WTC11 (cell line): Measurements from ENCODE around the gene VEPH1.

Experiments used
- TEAD4 ChIP-seq: sonication (generic); formaldehyde crosslinking; IDR thresholded peaks from 2 replicates; pipeline ENCODE4 v1.8.0; 2022; ENCODE audit warnings: mild to moderate bottlenecking, missing genetic modification reagents
- TF ChIP-seq, protein P1 (sequence below): fragments of 200-600 bp; IDR thresholded peaks from 2 replicates; pipeline ENCODE4 v1.8.0; 2022; ENCODE audit warnings: antibody characterized with exemption
- TF ChIP-seq, protein P2 (sequence below): sonication (generic); formaldehyde crosslinking; IDR thresholded peaks from 2 replicates; pipeline ENCODE4 v1.8.1; 2022; ENCODE audit warnings: low read depth, mild to moderate bottlenecking, moderate library complexity, missing genetic modification reagents, borderline replicate concordance
- TF ChIP-seq, protein P3 (sequence below): sonication (generic); formaldehyde crosslinking; IDR thresholded peaks from 2 replicates; pipeline ENCODE4 v1.8.1; 2023; ENCODE audit warnings: mild to moderate bottlenecking, missing genetic modification reagents

DNA sequence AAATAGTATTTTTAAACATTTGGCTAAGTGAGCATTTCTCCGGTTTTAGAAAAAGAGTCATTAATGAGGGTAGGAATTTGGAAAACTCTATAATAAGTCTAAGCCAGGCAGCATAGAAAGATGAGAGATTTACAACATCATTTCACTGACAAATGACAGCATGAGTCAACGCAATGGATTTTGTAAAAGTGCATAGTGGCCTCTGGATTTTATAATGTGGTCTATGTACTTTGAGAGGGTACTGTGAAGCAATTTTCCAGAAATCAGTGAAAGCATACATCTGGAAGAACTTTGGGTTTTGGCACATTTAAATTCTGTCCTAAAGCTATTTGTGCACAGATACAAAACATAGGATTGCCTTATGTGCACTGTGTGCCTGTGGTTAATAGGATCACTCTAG lies 212.4 kb downstream of the VEPH1 start:
- TF ChIP-seq, protein P1, sequence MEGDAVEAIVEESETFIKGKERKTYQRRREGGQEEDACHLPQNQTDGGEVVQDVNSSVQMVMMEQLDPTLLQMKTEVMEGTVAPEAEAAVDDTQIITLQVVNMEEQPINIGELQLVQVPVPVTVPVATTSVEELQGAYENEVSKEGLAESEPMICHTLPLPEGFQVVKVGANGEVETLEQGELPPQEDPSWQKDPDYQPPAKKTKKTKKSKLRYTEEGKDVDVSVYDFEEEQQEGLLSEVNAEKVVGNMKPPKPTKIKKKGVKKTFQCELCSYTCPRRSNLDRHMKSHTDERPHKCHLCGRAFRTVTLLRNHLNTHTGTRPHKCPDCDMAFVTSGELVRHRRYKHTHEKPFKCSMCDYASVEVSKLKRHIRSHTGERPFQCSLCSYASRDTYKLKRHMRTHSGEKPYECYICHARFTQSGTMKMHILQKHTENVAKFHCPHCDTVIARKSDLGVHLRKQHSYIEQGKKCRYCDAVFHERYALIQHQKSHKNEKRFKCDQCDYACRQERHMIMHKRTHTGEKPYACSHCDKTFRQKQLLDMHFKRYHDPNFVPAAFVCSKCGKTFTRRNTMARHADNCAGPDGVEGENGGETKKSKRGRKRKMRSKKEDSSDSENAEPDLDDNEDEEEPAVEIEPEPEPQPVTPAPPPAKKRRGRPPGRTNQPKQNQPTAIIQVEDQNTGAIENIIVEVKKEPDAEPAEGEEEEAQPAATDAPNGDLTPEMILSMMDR, result no peak
- TF ChIP-seq, protein P2, sequence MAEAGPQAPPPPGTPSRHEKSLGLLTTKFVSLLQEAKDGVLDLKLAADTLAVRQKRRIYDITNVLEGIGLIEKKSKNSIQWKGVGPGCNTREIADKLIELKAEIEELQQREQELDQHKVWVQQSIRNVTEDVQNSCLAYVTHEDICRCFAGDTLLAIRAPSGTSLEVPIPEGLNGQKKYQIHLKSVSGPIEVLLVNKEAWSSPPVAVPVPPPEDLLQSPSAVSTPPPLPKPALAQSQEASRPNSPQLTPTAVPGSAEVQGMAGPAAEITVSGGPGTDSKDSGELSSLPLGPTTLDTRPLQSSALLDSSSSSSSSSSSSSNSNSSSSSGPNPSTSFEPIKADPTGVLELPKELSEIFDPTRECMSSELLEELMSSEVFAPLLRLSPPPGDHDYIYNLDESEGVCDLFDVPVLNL (CRISPR knock-in tag), result no peak
- TF ChIP-seq, protein P3, sequence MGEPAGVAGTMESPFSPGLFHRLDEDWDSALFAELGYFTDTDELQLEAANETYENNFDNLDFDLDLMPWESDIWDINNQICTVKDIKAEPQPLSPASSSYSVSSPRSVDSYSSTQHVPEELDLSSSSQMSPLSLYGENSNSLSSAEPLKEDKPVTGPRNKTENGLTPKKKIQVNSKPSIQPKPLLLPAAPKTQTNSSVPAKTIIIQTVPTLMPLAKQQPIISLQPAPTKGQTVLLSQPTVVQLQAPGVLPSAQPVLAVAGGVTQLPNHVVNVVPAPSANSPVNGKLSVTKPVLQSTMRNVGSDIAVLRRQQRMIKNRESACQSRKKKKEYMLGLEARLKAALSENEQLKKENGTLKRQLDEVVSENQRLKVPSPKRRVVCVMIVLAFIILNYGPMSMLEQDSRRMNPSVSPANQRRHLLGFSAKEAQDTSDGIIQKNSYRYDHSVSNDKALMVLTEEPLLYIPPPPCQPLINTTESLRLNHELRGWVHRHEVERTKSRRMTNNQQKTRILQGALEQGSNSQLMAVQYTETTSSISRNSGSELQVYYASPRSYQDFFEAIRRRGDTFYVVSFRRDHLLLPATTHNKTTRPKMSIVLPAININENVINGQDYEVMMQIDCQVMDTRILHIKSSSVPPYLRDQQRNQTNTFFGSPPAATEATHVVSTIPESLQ (CRISPR knock-in tag), result no peak
- TF ChIP-seq TEAD4, result no peak
